Mesothelial cell of epicardium (in vitro differentiated cells): ENCODE measurements around the gene PNPLA5. TPM values are rescaled to one million over a fixed set of nuclear protein-coding genes. Genes with fewer than 3 reads are reported as not detected.

ENCODE experiments used
- DNase-seq, 2 experiments: peaks; one replicate each; pipeline ENCODE4 v3.0.0; 2021; ENCODE audit warnings: low spot score in 2 of 2; ENCODE audit not compliant: unreplicated experiment in 2 of 2
- H3K27ac Mint-ChIP-seq: 2 replicates; pipeline ENCODE4 v1.8.0; 2021; ENCODE audit warnings: mixed read lengths
- H3K27me3 Mint-ChIP-seq: 2 replicates; pipeline ENCODE4 v1.8.0; 2021; ENCODE audit warnings: low read depth, mixed read lengths
- H3K36me3 Mint-ChIP-seq: 2 replicates; pipeline ENCODE4 v1.8.0; 2021; ENCODE audit warnings: mixed read lengths
- H3K4me1 Mint-ChIP-seq: 2 replicates; pipeline ENCODE4 v1.8.0; 2021; ENCODE audit warnings: mixed read lengths
- H3K4me3 Mint-ChIP-seq: 2 replicates; pipeline ENCODE4 v1.8.0; 2021; ENCODE audit warnings: mild to moderate bottlenecking, moderate library complexity, mixed read lengths
- H3K9me3 Mint-ChIP-seq: 2 replicates; pipeline ENCODE4 v1.8.0; 2021; ENCODE audit warnings: mixed read lengths
- total RNA-seq: library from RNA; stranded (reverse); gene quantifications from 3 replicates; pipeline ENCODE4 v1.2.1, GENCODE V29; 2021
- TF ChIP-seq, protein P1 (sequence below): fragments of 200-600 bp; sonication (generic); IDR thresholded peaks from one replicate; pipeline ENCODE4 v1.5.0; 2021; ENCODE audit warnings: antibody characterized with exemption; ENCODE audit not compliant: unreplicated experiment

The PNPLA5 gene
- total RNA-seq, 1 donor from 2014 or later, result not detected

DNA sequence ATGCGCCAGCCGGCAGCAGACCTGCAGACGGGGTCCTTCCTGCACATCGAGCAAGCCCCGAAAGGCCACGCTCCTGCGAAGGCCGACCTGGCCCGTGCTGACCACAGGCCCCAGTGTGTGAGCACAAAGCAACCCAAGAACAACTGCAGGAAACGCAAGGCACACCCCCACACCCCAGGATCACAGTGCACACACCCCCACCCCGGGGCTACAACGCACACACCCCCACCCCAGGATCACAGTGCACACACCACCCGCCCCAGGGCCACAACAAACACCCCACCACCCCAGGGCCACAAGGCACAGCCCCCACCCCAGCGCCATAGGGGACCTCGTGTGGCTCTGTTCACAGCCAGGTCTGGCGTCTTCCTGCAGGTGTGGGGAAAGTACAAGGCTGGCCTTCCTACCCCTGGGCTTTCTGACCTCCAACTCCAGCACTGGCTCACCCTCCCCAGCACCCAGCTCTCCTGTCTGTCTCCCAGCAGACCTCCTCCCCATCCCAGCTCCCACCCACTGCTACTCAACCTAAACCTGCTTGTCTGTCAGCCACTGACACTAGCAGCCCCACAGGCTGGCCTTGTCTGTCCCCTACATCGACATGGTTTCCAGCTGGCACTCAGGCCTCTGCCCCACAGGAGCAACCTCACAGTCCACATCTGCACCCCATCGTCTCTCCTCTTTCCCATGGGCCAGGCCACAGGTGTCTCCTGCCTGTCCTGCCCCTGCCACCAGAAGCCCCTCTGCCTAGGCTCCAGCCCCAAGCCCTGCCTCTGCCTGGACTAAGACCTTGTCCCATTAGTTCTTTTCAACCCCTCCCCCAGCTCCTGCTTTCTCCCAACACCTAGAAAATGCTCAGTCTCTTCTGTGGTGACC is 59.2 kb downstream of the PNPLA5 start:
- Mint-ChIP-seq H3K27ac (no peak overlapping the region), H3K27me3 (no peaks in the 10 kb centered on the region), H3K9me3 (no peaks in the 10 kb centered on the region), H3K4me3 (no peak overlapping the region), H3K4me1 (peaks cover 16% of the 10 kb centered on the region), H3K36me3 (no peaks in the 10 kb centered on the region)
- no peak for DNase-seq
- TF ChIP-seq, protein P1, sequence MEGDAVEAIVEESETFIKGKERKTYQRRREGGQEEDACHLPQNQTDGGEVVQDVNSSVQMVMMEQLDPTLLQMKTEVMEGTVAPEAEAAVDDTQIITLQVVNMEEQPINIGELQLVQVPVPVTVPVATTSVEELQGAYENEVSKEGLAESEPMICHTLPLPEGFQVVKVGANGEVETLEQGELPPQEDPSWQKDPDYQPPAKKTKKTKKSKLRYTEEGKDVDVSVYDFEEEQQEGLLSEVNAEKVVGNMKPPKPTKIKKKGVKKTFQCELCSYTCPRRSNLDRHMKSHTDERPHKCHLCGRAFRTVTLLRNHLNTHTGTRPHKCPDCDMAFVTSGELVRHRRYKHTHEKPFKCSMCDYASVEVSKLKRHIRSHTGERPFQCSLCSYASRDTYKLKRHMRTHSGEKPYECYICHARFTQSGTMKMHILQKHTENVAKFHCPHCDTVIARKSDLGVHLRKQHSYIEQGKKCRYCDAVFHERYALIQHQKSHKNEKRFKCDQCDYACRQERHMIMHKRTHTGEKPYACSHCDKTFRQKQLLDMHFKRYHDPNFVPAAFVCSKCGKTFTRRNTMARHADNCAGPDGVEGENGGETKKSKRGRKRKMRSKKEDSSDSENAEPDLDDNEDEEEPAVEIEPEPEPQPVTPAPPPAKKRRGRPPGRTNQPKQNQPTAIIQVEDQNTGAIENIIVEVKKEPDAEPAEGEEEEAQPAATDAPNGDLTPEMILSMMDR, result no peak

GRCh38 chr22:43831561-43832392 is 60.0 kb downstream of the PNPLA5 start:
- DNase-seq, result no peak
- H3K4me3 Mint-ChIP-seq, result no peak overlapping the region
- peaks cover 25% of the 10 kb centered on the region for H3K4me1 Mint-ChIP-seq
- no peak overlapping the region for H3K27ac Mint-ChIP-seq
- no peaks in the 10 kb centered on the region for H3K36me3 Mint-ChIP-seq
- no peaks in the 10 kb centered on the region for H3K27me3 Mint-ChIP-seq
- TF ChIP-seq, protein P1, result no peak
- no peaks in the 10 kb centered on the region for H3K9me3 Mint-ChIP-seq

GRCh38 chr22:43830931-43831560 is 60.8 kb downstream of the PNPLA5 start:
- no peaks in the 10 kb centered on the region for H3K27me3 Mint-ChIP-seq
- no peaks in the 10 kb centered on the region for H3K9me3 Mint-ChIP-seq
- H3K27ac Mint-ChIP-seq, result no peak overlapping the region
- H3K36me3 Mint-ChIP-seq, result no peaks in the 10 kb centered on the region
- TF ChIP-seq, protein P1, result no peak
- H3K4me3 Mint-ChIP-seq, result no peak overlapping the region
- no peak for DNase-seq
- peaks cover 30% of the 10 kb centered on the region for H3K4me1 Mint-ChIP-seq

DNA sequence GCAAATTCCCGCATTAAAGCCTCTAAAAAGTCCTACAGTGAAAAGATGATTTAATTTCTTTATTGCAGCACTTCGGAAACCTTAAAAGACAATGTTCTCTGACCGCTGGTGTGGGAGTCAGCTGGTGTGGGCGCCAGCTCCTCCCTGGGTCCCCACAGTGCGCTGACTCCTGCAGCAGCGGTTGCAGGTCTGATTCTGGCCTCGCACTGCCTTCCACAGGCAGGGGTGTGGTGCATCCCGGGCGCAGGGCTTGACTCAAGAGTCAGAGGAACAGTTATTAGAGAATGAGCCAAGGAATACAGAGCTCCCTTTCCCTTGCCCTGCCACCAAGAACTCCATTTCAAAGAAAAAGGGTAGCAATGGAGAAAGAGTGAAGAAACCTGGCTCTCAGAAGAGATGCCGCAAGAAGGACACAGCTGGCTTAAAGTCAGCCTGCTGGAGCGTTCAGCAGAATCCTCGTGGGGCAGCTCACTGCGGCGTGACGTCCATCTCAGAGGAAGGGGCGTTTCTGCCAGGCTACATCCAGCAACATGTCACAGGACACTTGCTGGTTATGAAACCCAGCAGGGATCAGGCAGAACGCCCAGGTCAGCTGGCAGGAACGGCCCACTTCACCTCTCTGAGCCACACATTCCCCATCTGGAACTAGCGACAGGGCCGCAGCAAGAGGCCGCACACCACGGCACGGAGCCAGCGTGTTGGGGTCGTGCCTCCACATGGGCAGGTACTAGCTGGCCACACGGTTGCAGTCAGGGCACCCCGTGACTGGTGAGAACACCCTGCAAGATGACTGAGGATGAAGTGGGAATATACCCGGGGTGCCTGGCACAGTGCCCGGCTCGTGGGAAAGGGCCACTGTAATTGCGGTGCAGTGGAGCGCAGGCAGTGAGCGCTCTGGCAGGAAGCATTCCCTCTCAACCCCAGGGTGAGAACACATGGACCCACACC is 61.6 kb downstream of the PNPLA5 start:
- peak overlapping the region; percentile 72 for H3K27ac Mint-ChIP-seq
- DNase-seq, result no peak
- TF ChIP-seq, protein P1, result no peak

More for the DNA sequence above, 61.6 kb downstream of the PNPLA5 start:
- Mint-ChIP-seq H3K9me3 (no peaks in the 10 kb centered on the region), H3K27me3 (peaks cover 3% of the 10 kb centered on the region), H3K4me3 (no peak overlapping the region), H3K4me1 (peaks cover 30% of the 10 kb centered on the region), H3K36me3 (no peaks in the 10 kb centered on the region)

Other genes with a start within 250 kb of the PNPLA5 start
- 1.6 to 2.6 TPM (median 2.6 TPM) in 3 replicates for gene EFCAB6, start 79.7 kb downstream of the PNPLA5 start, total RNA-seq
- 7.1 to 8.7 TPM (median 7.2 TPM) in 3 replicates for gene SULT4A1, start 29.5 kb downstream of the PNPLA5 start, total RNA-seq
- 5.7 to 6.2 TPM (median 6.1 TPM) in 3 replicates for gene PNPLA3, start 31.8 kb upstream of the PNPLA5 start, total RNA-seq
- gene SAMM50, start 63.4 kb upstream of the PNPLA5 start, total RNA-seq, result 44.1 to 44.9 TPM (median 44.8 TPM) in 3 replicates
- 21.7 to 23.3 TPM (median 22.1 TPM) in 3 replicates for gene PARVB, start 132.3 kb upstream of the PNPLA5 start, total RNA-seq